B cell (primary cell): ENCODE measurements around the gene DDOST.

Experiments used
- CTCF ChIP-seq: fragments of 200-600 bp; IDR thresholded peaks from one replicate; pipeline ENCODE4 v1.8.0; 2022; ENCODE audit warnings: antibody characterized with exemption, mild to moderate bottlenecking
- EZH2 ChIP-seq: IDR thresholded peaks from 2 replicates; pipeline ENCODE4 v1.6.1; 2012; ENCODE audit warnings: borderline replicate concordance, low read depth, mild to moderate bottlenecking, moderate library complexity, low read length; ENCODE audit not compliant: insufficient read depth, poor library complexity, severe bottlenecking

DNA sequence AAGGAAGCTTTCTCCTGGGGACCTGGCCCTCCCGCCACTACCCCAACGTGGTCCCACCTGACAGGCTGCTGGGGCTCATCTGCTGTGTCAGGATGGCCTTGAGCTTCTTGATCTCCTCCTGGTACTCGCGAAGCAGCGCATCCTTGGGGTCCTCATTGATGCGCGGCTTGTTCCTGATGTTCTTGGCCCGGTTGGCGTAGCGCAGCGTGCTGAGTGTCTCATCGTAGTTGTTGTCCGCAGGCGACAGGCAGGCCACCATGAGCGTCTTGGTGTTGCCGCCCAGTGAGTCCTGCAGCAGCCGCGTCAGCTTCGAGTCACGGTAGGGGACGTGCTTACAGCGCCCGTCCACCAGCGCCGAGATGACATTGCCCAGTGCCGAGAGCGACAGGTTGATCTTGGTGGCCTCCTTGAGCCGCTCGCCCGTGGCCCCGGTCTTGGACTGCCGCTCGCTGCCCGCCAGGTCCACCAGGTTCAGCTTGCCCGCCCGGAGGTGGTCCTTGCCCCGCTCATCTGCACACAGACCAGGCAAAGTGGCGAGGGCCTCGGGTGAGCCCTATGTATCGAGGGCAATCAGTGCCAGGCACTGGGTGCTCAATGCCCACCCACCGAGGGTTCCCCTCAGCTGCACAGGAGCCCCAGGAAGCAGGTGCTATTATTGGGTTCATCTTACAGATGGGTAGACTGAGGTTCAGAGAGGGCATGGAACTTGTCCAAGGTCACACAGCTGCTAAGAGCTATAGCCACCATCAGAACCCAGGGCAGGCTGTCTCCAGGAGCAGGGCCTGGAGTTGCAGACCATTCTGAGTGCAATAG is 43.4 kb upstream of the DDOST start:
- no peak for TF ChIP-seq CTCF
- TF ChIP-seq EZH2: no peak
